Measurements from ENCODE around the gene DCAF8.

GRCh38 chr1:160216301-160216700, 46.0 kb downstream of the DCAF8 start:
- TF ChIP-seq CTCF (IDR thresholded peaks at IDR 0.05; ENCODE audit: low read depth, low read length) (no peak), POLR2A (IDR thresholded peaks at IDR 0.05; ENCODE audit: extremely low read depth, insufficient read length) (no peak), MAX (IDR thresholded peaks at IDR 0.05; ENCODE audit: low read depth, low read length) (no peak)

All from NB4 (cell line).